ENCODE results near the gene HGS.

Gene HGS

Small RNAs within 50 kb of the gene (microRNA-seq; reads per million reads assigned to microRNA genes)
- 1.2 reads per million for gene MIR6786
